Esophagus squamous epithelium (tissue), 5 donors: Measurements from ENCODE around the gene KPNB1. TPM values are rescaled to one million over a fixed set of nuclear protein-coding genes. Genes with fewer than 3 reads are reported as not detected.

ENCODE experiments used
- DNase-seq: peaks from one replicate; lab custom pipeline; 2025; lab: John Stamatoyannopoulos, UW
- H3K27ac ChIP-seq, 4 donors: fragments of 200-600 bp; sonication (generic); one replicate each; pipeline ENCODE4 v1.5.1; 2016 to 2019; ENCODE audit warnings: mild to moderate bottlenecking in 1 of 4
- H3K27me3 ChIP-seq, 4 donors: fragments of 200-600 bp; sonication (generic); 1 replicate in 3 of 4; 2 replicates in 1 of 4; pipeline versions ENCODE4 v1.5.1 to v1.6.0; 2017 to 2021; ENCODE audit warnings: antibody characterized with exemption in 1 of 4
- H3K36me3 ChIP-seq, 3 donors: fragments of 200-600 bp; sonication (generic); one replicate each; pipeline ENCODE4 v1.5.1; 2016 to 2019
- H3K4me1 ChIP-seq, 3 donors: fragments of 200-600 bp; sonication (generic); one replicate each; pipeline ENCODE4 v1.5.1; 2017 to 2019
- H3K4me3 ChIP-seq, 4 donors: fragments of 200-600 bp; sonication (generic); 1 replicate in 3 of 4; 2 replicates in 1 of 4; pipeline ENCODE4 v1.5.1; 2016 to 2019; ENCODE audit warnings: mild to moderate bottlenecking in 2 of 4, moderate library complexity in 1 of 4
- H3K9me3 ChIP-seq, 3 donors: fragments of 200-600 bp; sonication (generic); one replicate each; pipeline ENCODE4 v1.5.1; 2016 to 2019
- CTCF ChIP-seq, 6 experiments: fragments of 450-650 bp in 4 of 6; fragments of 200-600 bp in 2 of 6; sonication (generic) in 2 of 6; IDR thresholded peaks; one replicate each; pipeline ENCODE4 v1.5.1; 2016 to 2019; ENCODE audit warnings: antibody characterized with exemption in 6 of 6, mild to moderate bottlenecking in 4 of 6, moderate library complexity in 4 of 6
- POLR2A ChIP-seq, 4 donors: fragments of 450-650 bp; IDR thresholded peaks; one replicate each; pipeline ENCODE4 v1.6.1; 2017; ENCODE audit warnings: antibody characterized with exemption in 4 of 4, mild to moderate bottlenecking in 4 of 4, moderate library complexity in 3 of 4
- WGBS, 2 donors: methylation state at CpG; one replicate each; pipeline ENCODE4 v1.1.5; 2018; 5-methylcytosine and 5-hydroxymethylcytosine counted together
- intact Hi-C: fragments of 100-400 bp; cut with DNase I; formaldehyde crosslinking; loops from one replicate; pipeline ENCODE4 v1.15.0; 2022
- total RNA-seq, 4 donors: library from RNA; depleted of rRNA; stranded (reverse); fragments of >200 nt; gene quantifications; one replicate each; pipeline ENCODE4 v1.1.0, GENCODE V29; 2016
- donor health status: DM: yes; HTN: yes; CAD: no.

KPNB1 gene
- total RNA-seq, 4 donors from 2014 or later = 148 to 233 (median 186) TPM

- Histone ChIP-seq H3K4me3 (no peak overlapping the region), H3K9me3 (no peaks in the 10 kb centered on the region), H3K4me1 (peaks cover 11 to 52% (median 19%) of the 10 kb centered on the region in 3 donors), H3K27me3 (no peaks in the 10 kb centered on the region), H3K27ac (no peak overlapping the region), H3K36me3 (peaks cover 0 to 8% (median 0%) of the 10 kb centered on the region in 3 donors)
- no peak for DNase-seq
- WGBS, 2 donors = 61 to 67% methylated on average over 3 of the region's 3 CpGs
- no peak for TF ChIP-seq CTCF (IDR thresholded peaks at IDR 0.05)
- no peak for TF ChIP-seq POLR2A (IDR thresholded peaks at IDR 0.05)
- intact Hi-C loops = loop anchor here (10.0 kb wide), 1 partner anchor 115 kb away; no protein-coding TSS in a partner anchor
Observed at GRCh38 chr17:47690121-47690520, 40.4 kb downstream of the KPNB1 start.

GRCh38 chr17:47692137-47692894 is 42.6 kb downstream of the KPNB1 start:
- Histone ChIP-seq H3K9me3 (no peaks in the 10 kb centered on the region), H3K4me1 (peaks cover 11 to 52% (median 19%) of the 10 kb centered on the region in 3 donors), H3K27ac (peak overlapping the region in 2 of 4 donors; percentile 85 to 93), H3K36me3 (peaks cover 0 to 7% (median 0%) of the 10 kb centered on the region in 3 donors), H3K4me3 (no peak overlapping the region), H3K27me3 (no peaks in the 10 kb centered on the region)
- DNase-seq = no peak
- 64 to 75% methylated on average over 2 of the region's 2 CpGs for WGBS, 2 donors
- TF ChIP-seq CTCF (IDR thresholded peaks at IDR 0.05) = no peak
- TF ChIP-seq POLR2A (IDR thresholded peaks at IDR 0.05) = no peak
- intact Hi-C loops = loop anchor here (10.0 kb wide), 1 partner anchor 112 kb away; no protein-coding TSS in a partner anchor

- intact Hi-C loops = loop anchor here (10.0 kb wide), 1 partner anchor 112 kb away; no protein-coding TSS in a partner anchor
- DNase-seq = no peak
- Histone ChIP-seq H3K4me3 (peak overlapping the region; percentile 73 to 98 (median 97)), H3K36me3 (peaks cover 0 to 9% (median 0%) of the 10 kb centered on the region in 3 donors), H3K27ac (peak overlapping the region in 3 of 4 donors; percentile 85 to 95 (median 93)), H3K9me3 (no peaks in the 10 kb centered on the region), H3K27me3 (no peaks in the 10 kb centered on the region), H3K4me1 (peaks cover 11 to 45% (median 19%) of the 10 kb centered on the region in 3 donors)
- TF ChIP-seq POLR2A (IDR thresholded peaks at IDR 0.05) (no peak), CTCF (IDR thresholded peaks at IDR 0.05) (no peak)
- WGBS, 2 donors = 22 to 33% methylated on average over 9 to 10 of the region's 10 CpGs
Observed at GRCh38 chr17:47692895-47693730, 43.4 kb downstream of the KPNB1 start.

GRCh38 chr17:47693731-47694580 is 44.2 kb downstream of the KPNB1 start, which contains the start of gene TBKBP1:
TBKBP1 (plus strand) TSS chr17:47694161; CDS start chr17:47696113, 1,952 bp downstream.
- Histone ChIP-seq H3K27me3 (no peaks in the 10 kb centered on the region), H3K27ac (peak within 1 kb of the TSS; percentile 85 to 97 (median 94)), H3K36me3 (peaks cover 0 to 11% (median 0%) of the 10 kb centered on the region in 3 donors), H3K9me3 (no peaks in the 10 kb centered on the region), H3K4me3 (peak within 1 kb of the TSS; percentile 73 to 98 (median 97)), H3K4me1 (peaks cover 11 to 50% (median 19%) of the 10 kb centered on the region in 3 donors)
- intact Hi-C loops = loop anchor here (10.0 kb wide), 1 partner anchor 111 kb away; no protein-coding TSS in a partner anchor
- WGBS, 2 donors = 0 to 1% methylated on average over 4 to 19 of the region's 87 CpGs
- no peak for TF ChIP-seq CTCF (IDR thresholded peaks at IDR 0.05)
- TF ChIP-seq POLR2A (IDR thresholded peaks at IDR 0.05) = no peak
- DNase-seq = no peak
